Endothelial cell of umbilical vein (primary cell): ENCODE results near the gene LLGL2. TPM values are rescaled to one million over a fixed set of nuclear protein-coding genes. Genes with fewer than 3 reads are reported as not detected.

Experiments used
- BruUV-seq: library from RNA; stranded (reverse); fragments of 400-500 nt; replicated peaks from 2 replicates; lab custom pipeline; 2021; lab: Mats Ljungman, UMichigan
- CTCF ChIA-PET: fragments of 300-600, 350-600 bp; sonication (Branson Sonifier 250); formaldehyde crosslinking; loops from one replicate; lab custom pipeline; 2021; ENCODE audit warnings: antibody characterized with exemption, inconsistent platforms; lab: Charles Lee
- POLR2A ChIA-PET: fragments of 300-600, 350-600 bp; sonication (Branson Sonifier 250); formaldehyde crosslinking; loops from one replicate; lab custom pipeline; 2021; ENCODE audit warnings: antibody characterized with exemption, inconsistent platforms; lab: Charles Lee
- DNase-seq: peaks from one replicate; pipeline ENCODE4 v3.0.0-alpha.2; 2011; ENCODE audit warnings: low read depth, low spot score
- FAIRE-seq: peaks from 2 replicates; lab custom pipeline; 2011; peaks lifted over from hg19 to GRCh38; lab: Jason Lieb, UNC
- H2AFZ ChIP-seq: 2 replicates; pipeline ENCODE4 v1.6.0; 2012; ENCODE audit warnings: low read depth, low read length, control low read depth, inconsistent platforms
- H3K27ac ChIP-seq: 2 replicates; pipeline ENCODE4 v1.5.1; 2011; ENCODE audit warnings: low read depth, mild to moderate bottlenecking, control low read depth, low read length, moderate library complexity; ENCODE audit not compliant: insufficient read depth
- H3K27me3 ChIP-seq, 2 experiments: 2 replicates each; pipeline versions ENCODE4 v1.6.0 to v1.6.1; 2011; ENCODE audit warnings: low read length in 2 of 2, mixed read lengths in 1 of 2; ENCODE audit not compliant: control insufficient read depth in 2 of 2, insufficient read depth in 2 of 2
- H3K36me3 ChIP-seq, 2 experiments: 2 replicates in 1 of 2; 3 replicates in 1 of 2; pipeline ENCODE4 v1.5.1; 2011; ENCODE audit warnings: low read length in 2 of 2, mild to moderate bottlenecking in 1 of 2, moderate library complexity in 1 of 2; ENCODE audit not compliant: control insufficient read depth in 2 of 2, insufficient read depth in 2 of 2; ENCODE audit errors: extremely low read depth in 1 of 2
- H3K4me1 ChIP-seq: 3 replicates; pipeline ENCODE4 v1.5.1; 2011; ENCODE audit warnings: mild to moderate bottlenecking, low read length; ENCODE audit not compliant: control insufficient read depth, insufficient read depth; ENCODE audit errors: extremely low read depth
- H3K4me2 ChIP-seq: 2 replicates; pipeline ENCODE4 v1.6.1; 2011; ENCODE audit warnings: low read length, control low read depth, mixed read lengths; ENCODE audit not compliant: insufficient read depth
- H3K4me3 ChIP-seq, 3 experiments: fragments of 200-600 bp in 1 of 3; sonication (generic), shearing (Covaris generic) in 1 of 3; replicated peaks in 1 of 3; 2 replicates each; pipeline ENCODE4 v1.5.1; 2011 to 2016; ENCODE audit warnings: control low read depth in 3 of 3, low read length in 3 of 3, mild to moderate bottlenecking in 2 of 3, inconsistent platforms in 1 of 3, low read depth in 1 of 3, moderate library complexity in 1 of 3; ENCODE audit not compliant: insufficient read depth in 1 of 3
- H3K79me2 ChIP-seq: 2 replicates; pipeline ENCODE4 v1.6.0; 2012; ENCODE audit warnings: low read length, inconsistent platforms; ENCODE audit not compliant: control insufficient read depth, insufficient read depth
- H3K9ac ChIP-seq: replicated peaks from 2 replicates; pipeline ENCODE3; 2011; ENCODE audit warnings: low read length, control low read depth; ENCODE audit not compliant: insufficient read depth; ENCODE audit errors: extremely low read depth
- H3K9me1 ChIP-seq: replicated peaks from 3 replicates; pipeline ENCODE4 v1.6.0; 2011; ENCODE audit warnings: mild to moderate bottlenecking, low read length; ENCODE audit not compliant: control insufficient read depth, insufficient read depth; ENCODE audit errors: extremely low read depth
- H3K9me3 ChIP-seq: replicated peaks from 2 replicates; pipeline ENCODE4 v1.5.1; 2012; ENCODE audit warnings: low read length, inconsistent platforms; ENCODE audit not compliant: control insufficient read depth, insufficient read depth
- H4K20me1 ChIP-seq: replicated peaks from 2 replicates; pipeline ENCODE3; 2011; ENCODE audit warnings: mild to moderate bottlenecking, low read length; ENCODE audit not compliant: control insufficient read depth, insufficient read depth; ENCODE audit errors: extremely low read depth
- EZH2 ChIP-seq: IDR thresholded peaks from 2 replicates; pipeline ENCODE4 v1.6.1; 2012; ENCODE audit warnings: borderline replicate concordance, low read depth, mild to moderate bottlenecking, moderate library complexity, low read length, inconsistent platforms; ENCODE audit not compliant: severe bottlenecking
- FOS ChIP-seq: IDR thresholded peaks from 2 replicates; pipeline ENCODE4 v1.6.1; 2011; ENCODE audit warnings: mild to moderate bottlenecking, low read length, moderate library complexity, borderline replicate concordance; ENCODE audit not compliant: insufficient read depth
- GATA2 ChIP-seq: IDR thresholded peaks from 2 replicates; pipeline ENCODE4 v1.7.0; 2011; ENCODE audit warnings: low read depth, mild to moderate bottlenecking, moderate library complexity, mixed read lengths, low read length; ENCODE audit not compliant: insufficient read length, insufficient read depth
- JUN ChIP-seq: IDR thresholded peaks from 2 replicates; pipeline ENCODE4 v1.6.1; 2011; ENCODE audit warnings: borderline replicate concordance, low read depth; ENCODE audit not compliant: insufficient read length, insufficient read depth
- MYC ChIP-seq: IDR thresholded peaks from one replicate; pipeline ENCODE4 v1.6.1; 2011; ENCODE audit warnings: mild to moderate bottlenecking, low read depth, low read length
- POLR2A ChIP-seq: IDR thresholded peaks from 2 replicates; pipeline ENCODE4 v1.6.1; 2012; ENCODE audit warnings: low read depth, mild to moderate bottlenecking, control low read depth, low read length
- POLR2AphosphoS5 ChIP-seq: IDR thresholded peaks from 2 replicates; pipeline ENCODE4 v1.6.1; 2012; ENCODE audit warnings: low read depth, mild to moderate bottlenecking, control low read depth, low read length, moderate library complexity; ENCODE audit not compliant: insufficient read depth
- dilution Hi-C: fragments of 300-500 bp; cut with MboI; formaldehyde crosslinking; loops from one replicate; pipeline ENCODE4 v1.15.0; 2019; ENCODE audit warnings: low sequenced_read_pairs; ENCODE audit not compliant: extremely low pct_ligation_motif_present
- intact Hi-C: fragments of 100-400 bp; cut with micrococcal nuclease; formaldehyde crosslinking; loops from one replicate; pipeline ENCODE4 v1.10.0; 2022
- polyA plus RNA-seq, 4 experiments: library from polyadenylated mRNA; depleted of rRNA in 3 of 4; stranded (reverse) in 3 of 4; unstranded in 1 of 4; fragments of >200 nt; gene quantifications; 2 replicates each; pipeline versions ENCODE4 v1.2.1 to v1.2.3, GENCODE V29; 2011 to 2012; ENCODE audit warnings: missing spikeins in 1 of 4
- total RNA-seq: library from RNA; stranded (reverse); gene quantifications from 2 replicates; pipeline ENCODE4 v1.2.3, GENCODE V29; 2021
- TF ChIP-seq, protein P1 (sequence below), 2 donors: IDR thresholded peaks; 1 replicate in 1 of 2; 2 replicates in 1 of 2; pipeline ENCODE4 v1.5.1; 2011; ENCODE audit warnings: low read length in 2 of 2, mild to moderate bottlenecking in 2 of 2, moderate library complexity in 2 of 2, control low read depth in 1 of 2, inconsistent platforms in 1 of 2, low read depth in 1 of 2; ENCODE audit not compliant: insufficient read depth in 1 of 2; ENCODE audit errors: extremely low read depth in 1 of 2
- TF ChIP-seq, protein P2 (sequence below): IDR thresholded peaks from 2 replicates; pipeline ENCODE4 v1.6.1; 2011; ENCODE audit not compliant: insufficient read depth, insufficient read length

LLGL2 gene
- total and polyA plus RNA-seq, 2 donors (not counting 3 experiments of a cell fraction or from before 2014, with no cell fraction given) = 5.3 to 5.4 TPM

DNA sequence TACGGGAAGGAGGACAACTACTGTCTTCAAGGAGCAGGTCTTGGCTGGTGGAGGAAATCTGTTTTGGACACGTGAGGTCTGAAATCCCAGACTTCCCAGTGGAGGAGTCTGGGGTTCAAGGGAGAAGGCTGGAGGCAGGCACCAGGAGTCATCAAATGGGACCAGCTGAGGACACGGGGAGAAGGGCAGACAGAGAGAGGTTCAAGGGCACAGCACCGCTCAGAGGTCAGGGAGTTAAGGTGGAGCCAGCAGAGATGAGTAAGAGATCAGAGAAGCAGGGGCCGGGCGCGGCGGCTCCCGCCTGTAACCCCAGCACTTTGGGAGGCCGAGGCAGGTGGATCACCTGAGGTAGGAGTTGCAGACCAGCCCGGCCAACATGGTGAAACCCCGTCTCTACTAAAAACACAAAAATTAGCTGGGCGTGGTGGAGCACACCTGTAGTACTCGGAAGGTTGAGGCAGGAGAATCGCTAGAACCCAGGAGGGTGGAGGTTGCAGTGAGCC is 97.3 kb downstream of the LLGL2 start:
- dilution Hi-C loops (no loop called here), intact Hi-C loops (no loop called here)
- H2AFZ ChIP-seq = no peak overlapping the region
- FAIRE-seq (no peak), DNase-seq (no peak)
- no peaks in the 10 kb centered on the region for H3K9me1 ChIP-seq
- H3K9ac ChIP-seq = no peak overlapping the region
- H3K79me2 ChIP-seq = no peaks in the 10 kb centered on the region
- no peak overlapping the region for H3K27ac ChIP-seq
- CTCF ChIA-PET = interaction anchor here (1.6 to 16.3 kb wide), 5 partner anchors 10 to 125 kb away, joined by 3 to 625 read pairs (median 34); partner anchors contain the start of gene SMIM5
- H3K27me3 ChIP-seq = no peaks in the 10 kb centered on the region
- TF ChIP-seq, protein P1, sequence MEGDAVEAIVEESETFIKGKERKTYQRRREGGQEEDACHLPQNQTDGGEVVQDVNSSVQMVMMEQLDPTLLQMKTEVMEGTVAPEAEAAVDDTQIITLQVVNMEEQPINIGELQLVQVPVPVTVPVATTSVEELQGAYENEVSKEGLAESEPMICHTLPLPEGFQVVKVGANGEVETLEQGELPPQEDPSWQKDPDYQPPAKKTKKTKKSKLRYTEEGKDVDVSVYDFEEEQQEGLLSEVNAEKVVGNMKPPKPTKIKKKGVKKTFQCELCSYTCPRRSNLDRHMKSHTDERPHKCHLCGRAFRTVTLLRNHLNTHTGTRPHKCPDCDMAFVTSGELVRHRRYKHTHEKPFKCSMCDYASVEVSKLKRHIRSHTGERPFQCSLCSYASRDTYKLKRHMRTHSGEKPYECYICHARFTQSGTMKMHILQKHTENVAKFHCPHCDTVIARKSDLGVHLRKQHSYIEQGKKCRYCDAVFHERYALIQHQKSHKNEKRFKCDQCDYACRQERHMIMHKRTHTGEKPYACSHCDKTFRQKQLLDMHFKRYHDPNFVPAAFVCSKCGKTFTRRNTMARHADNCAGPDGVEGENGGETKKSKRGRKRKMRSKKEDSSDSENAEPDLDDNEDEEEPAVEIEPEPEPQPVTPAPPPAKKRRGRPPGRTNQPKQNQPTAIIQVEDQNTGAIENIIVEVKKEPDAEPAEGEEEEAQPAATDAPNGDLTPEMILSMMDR (IDR thresholded peaks at IDR 0.05; ENCODE audit: extremely low read depth in 1 of 2, insufficient read depth in 1 of 2, low read depth in 1 of 2, low read length in 2 of 2) = no peak
- TF ChIP-seq GATA2 (no peak), POLR2A (no peak), POLR2AphosphoS5 (no peak), FOS (no peak), MYC (no peak), EZH2 (no peak), JUN (no peak)
- TF ChIP-seq, protein P2, sequence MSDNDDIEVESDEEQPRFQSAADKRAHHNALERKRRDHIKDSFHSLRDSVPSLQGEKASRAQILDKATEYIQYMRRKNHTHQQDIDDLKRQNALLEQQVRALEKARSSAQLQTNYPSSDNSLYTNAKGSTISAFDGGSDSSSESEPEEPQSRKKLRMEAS = no peak
- H3K4me3 ChIP-seq = no peak overlapping the region
- H3K4me1 ChIP-seq = no peaks in the 10 kb centered on the region
- H4K20me1 ChIP-seq = no peaks in the 10 kb centered on the region
- H3K36me3 ChIP-seq = no peaks in the 10 kb centered on the region
- H3K4me2 ChIP-seq = no peak overlapping the region
- no peaks in the 10 kb centered on the region for H3K9me3 ChIP-seq
- BruUV-seq = no TSS peak
- POLR2A ChIA-PET = no interaction called here
